ENCODE data around the gene LRRC9. TPM values are rescaled to one million over a fixed set of nuclear protein-coding genes. Genes with fewer than 3 reads are reported as not detected.

Gene LRRC9
- total RNA-seq, 1 experiment from 2014 or later = not detected

GRCh38 chr14:59882957-59883356 lies 37.0 kb upstream of the LRRC9 start:
- no peaks in the 10 kb centered on the region for H3K27me3 ChIP-seq (ENCODE audit: insufficient read depth, low read depth)
- no TSS peak for BruUV-seq (replicated peaks)
- CTCF ChIA-PET = no interaction called here

GRCh38 chr14:59890676-59891075 lies 29.3 kb upstream of the LRRC9 start:
- H3K36me3 ChIP-seq (ENCODE audit: low read depth) = no peaks in the 10 kb centered on the region
- no peaks in the 10 kb centered on the region for H3K79me2 ChIP-seq (ENCODE audit: low read depth)
- H3K27me3 ChIP-seq (ENCODE audit: insufficient read depth, low read depth) = no peaks in the 10 kb centered on the region
- no peaks in the 10 kb centered on the region for H4K20me1 ChIP-seq (ENCODE audit: insufficient read depth)
- TF ChIP-seq CTCF (conservative IDR thresholded peaks at IDR 0.05) (no peak), EZH2 (IDR thresholded peaks at IDR 0.05; ENCODE audit: low read depth) (no peak)
- no peaks in the 10 kb centered on the region for H3K4me1 ChIP-seq (replicated peaks; ENCODE audit: insufficient read depth)
- no peaks in the 10 kb centered on the region for H3K9me3 ChIP-seq (ENCODE audit: insufficient read depth, low read depth)
- no peaks in the 10 kb centered on the region for H3F3A ChIP-seq (ENCODE audit: insufficient read depth, low read depth)
- no peak overlapping the region for H2AFZ ChIP-seq
- H3K4me3 ChIP-seq = no peak overlapping the region
- DNase-seq = no peak
- no peaks in the 10 kb centered on the region for H3K9me2 ChIP-seq (ENCODE audit: insufficient read depth)
- BruUV-seq (replicated peaks) = no TSS peak
- no peak overlapping the region for H3K4me2 ChIP-seq
- ChIA-PET CTCF (no interaction called here), POLR2A (ENCODE audit: unreplicated experiment) (no interaction called here)
- intact Hi-C loops (cut with micrococcal nuclease; ENCODE audit: unreplicated experiment) = no loop called here
- no peak overlapping the region for H3K27ac ChIP-seq

More at GRCh38 chr14:59882957-59883356, 37.0 kb upstream of the LRRC9 start:
- H3K36me3 ChIP-seq (ENCODE audit: low read depth) = no peaks in the 10 kb centered on the region
- peak; percentile 54; the same call in 1 of the 2 replicates for TF ChIP-seq CTCF (conservative IDR thresholded peaks at IDR 0.05)
- TF ChIP-seq EZH2 (IDR thresholded peaks at IDR 0.05; ENCODE audit: low read depth) = no peak
- intact Hi-C loops (cut with micrococcal nuclease; ENCODE audit: unreplicated experiment) = no loop called here
- no peaks in the 10 kb centered on the region for H4K20me1 ChIP-seq (ENCODE audit: insufficient read depth)
- H3K4me1 ChIP-seq (replicated peaks; ENCODE audit: insufficient read depth) = no peaks in the 10 kb centered on the region
- no peak overlapping the region for H3K4me2 ChIP-seq
- H3K9me3 ChIP-seq (ENCODE audit: insufficient read depth, low read depth) = no peaks in the 10 kb centered on the region
- no peaks in the 10 kb centered on the region for H3F3A ChIP-seq (ENCODE audit: insufficient read depth, low read depth)
- H3K27ac ChIP-seq = no peak overlapping the region
- POLR2A ChIA-PET (ENCODE audit: unreplicated experiment) = no interaction called here
- no peak for DNase-seq
- peaks cover 3% of the 10 kb centered on the region; the same call in 1 of the 2 replicates for H3K9me2 ChIP-seq (ENCODE audit: insufficient read depth)
- H3K4me3 ChIP-seq = no peak overlapping the region
- no peaks in the 10 kb centered on the region for H3K79me2 ChIP-seq (ENCODE audit: low read depth)
- no peak overlapping the region for H2AFZ ChIP-seq

- Histone ChIP-seq H3K9me2 (ENCODE audit: insufficient read depth) (no peaks in the 10 kb centered on the region), H3K79me2 (ENCODE audit: low read depth) (no peaks in the 10 kb centered on the region), H4K20me1 (ENCODE audit: insufficient read depth) (no peaks in the 10 kb centered on the region), H3K27ac (no peak overlapping the region), H3F3A (ENCODE audit: insufficient read depth, low read depth) (no peaks in the 10 kb centered on the region), H3K4me2 (no peak overlapping the region), H3K4me3 (no peak overlapping the region), H3K27me3 (ENCODE audit: insufficient read depth, low read depth) (no peaks in the 10 kb centered on the region), H3K9me3 (ENCODE audit: insufficient read depth, low read depth) (no peaks in the 10 kb centered on the region), H3K36me3 (ENCODE audit: low read depth) (no peaks in the 10 kb centered on the region), H3K4me1 (replicated peaks; ENCODE audit: insufficient read depth) (no peaks in the 10 kb centered on the region), H2AFZ (no peak overlapping the region)
- no peak for DNase-seq
- ChIA-PET POLR2A (ENCODE audit: unreplicated experiment) (no interaction called here), CTCF (no interaction called here)
- intact Hi-C loops (cut with micrococcal nuclease; ENCODE audit: unreplicated experiment) = no loop called here
- TF ChIP-seq EZH2 (IDR thresholded peaks at IDR 0.05; ENCODE audit: low read depth) (no peak), CTCF (conservative IDR thresholded peaks at IDR 0.05) (no peak)
- BruUV-seq (replicated peaks) = no TSS peak
Observed at GRCh38 chr14:59895721-59896120, 24.2 kb upstream of the LRRC9 start.

Measured in PC-9 (cell line).